ENCODE results near the gene MOB3A. TPM values are rescaled to one million over a fixed set of nuclear protein-coding genes. Genes with fewer than 3 reads are reported as not detected.

MOB3A gene
- total RNA-seq, 1 donor from 2014 or later: 13.0 TPM

Small RNA genes lying within 50 kb of the gene (small RNA-seq; reads per million reads assigned to genes)
- gene AC007136.1 (ENCODE audit: low replicate concordance): not detected

Other genes starting within 250 kb of the MOB3A start
- 9.6 TPM for gene REXO1, start 247.8 kb downstream of the MOB3A start, total RNA-seq
- 3.4 TPM for gene KLF16, start 232.7 kb downstream of the MOB3A start, total RNA-seq
- 22.6 TPM for gene ABHD17A, start 210.8 kb downstream of the MOB3A start, total RNA-seq
- gene ADAT3, start 190.9 kb downstream of the MOB3A start, total RNA-seq: 0.74 TPM
- gene SCAMP4, start 190.9 kb downstream of the MOB3A start, total RNA-seq: 22.1 TPM
- 30.2 TPM for gene CSNK1G2, start 155.2 kb downstream of the MOB3A start, total RNA-seq
- 56.5 TPM for gene BTBD2, start 80.6 kb downstream of the MOB3A start, total RNA-seq
- gene MKNK2, start 45.1 kb downstream of the MOB3A start, total RNA-seq: 13.0 TPM
- 3.0 TPM for gene IZUMO4, start 589 bp upstream of the MOB3A start, total RNA-seq
- gene AP3D1, start 55.2 kb upstream of the MOB3A start, total RNA-seq: 61.5 TPM
- 8.1 TPM for gene DOT1L, start 67.6 kb upstream of the MOB3A start, total RNA-seq
- 42.0 TPM for gene PLEKHJ1, start 140.0 kb upstream of the MOB3A start, total RNA-seq
- 36.6 TPM for gene SF3A2, start 140.5 kb upstream of the MOB3A start, total RNA-seq
- gene AMH, start 153.0 kb upstream of the MOB3A start, total RNA-seq: 0.74 TPM
- not detected for gene JSRP1, start 160.1 kb upstream of the MOB3A start, total RNA-seq
- gene PEAK3, start 185.8 kb upstream of the MOB3A start, total RNA-seq: under 0.01 TPM
- 0.74 TPM for gene LINGO3, start 211.8 kb upstream of the MOB3A start, total RNA-seq
- 70.3 TPM for gene LSM7, start 232.3 kb upstream of the MOB3A start, total RNA-seq
- 24.1 TPM for gene SPPL2B, start 232.4 kb upstream of the MOB3A start, total RNA-seq

Data from temporal lobe (tissue), 2 donors.